HEK293 (cell line): ENCODE data around the gene VSIR.

Source experiments
- CTCF ChIP-seq: fragments of 450-650 bp; formaldehyde crosslinking; IDR thresholded peaks from 2 replicates; pipeline ENCODE4 v1.5.1; 2016; ENCODE audit warnings: missing biosample characterization, missing genetic modification characterization
- ZNF501 ChIP-seq: fragments of 450-650 bp; formaldehyde crosslinking; IDR thresholded peaks from 2 replicates; pipeline ENCODE4 v1.5.1; 2016; ENCODE audit warnings: missing biosample characterization, missing genetic modification characterization
- ZSCAN18 ChIP-seq: fragments of 450-650 bp; formaldehyde crosslinking; IDR thresholded peaks from 2 replicates; pipeline ENCODE4 v1.5.1; 2016; ENCODE audit warnings: missing biosample characterization, missing genetic modification characterization

GRCh38 chr10:71773221-71773971 is at the start of gene VSIR:
- TF ChIP-seq ZNF501 (tag by site-specific recombination): no peak
- TF ChIP-seq CTCF (tag by site-specific recombination): peak; percentile 32; the same call in 1 of the 2 replicates
- TF ChIP-seq ZSCAN18 (tag by site-specific recombination): no peak
